ENCODE results near the gene ETV6.

ETV6 gene

GRCh38 chr12:11716794-11717518 is 67.5 kb downstream of the ETV6 start:
- Histone ChIP-seq H3K4me3 (ENCODE audit: low read length) (no peak overlapping the region), H3K27me3 (ENCODE audit: insufficient read depth, low read length, poor library complexity) (no peaks in the 10 kb centered on the region), H3K23ac (ENCODE audit: low read length) (no peak overlapping the region), H3K56ac (ENCODE audit: low read length) (no peak overlapping the region), H2AK5ac (ENCODE audit: low read length) (no peak overlapping the region), H3K27ac (ENCODE audit: low read depth, low read length) (no peak overlapping the region), H3K79me2 (ENCODE audit: control insufficient read depth, insufficient read depth, low read length) (no peaks in the 10 kb centered on the region), H3K9ac (ENCODE audit: low read length) (no peak overlapping the region), H3K36me3 (ENCODE audit: control insufficient read depth, insufficient read depth, low read length) (no peaks in the 10 kb centered on the region), H2BK5ac (ENCODE audit: low read length) (no peak overlapping the region), H3K79me1 (ENCODE audit: low read length) (no peaks in the 10 kb centered on the region), H3K18ac (ENCODE audit: low read length) (no peak overlapping the region), H3K4ac (ENCODE audit: low read depth, low read length) (no peak overlapping the region), H4K8ac (ENCODE audit: low read depth, low read length) (no peak overlapping the region), H2BK15ac (replicated peaks; ENCODE audit: low read depth) (no peak overlapping the region), H2BK120ac (ENCODE audit: low read depth, low read length) (no peak overlapping the region), H4K5ac (ENCODE audit: low read length) (no peak overlapping the region), H3K4me2 (ENCODE audit: low read length) (no peak overlapping the region), H3K4me1 (ENCODE audit: control insufficient read depth, low read depth, low read length) (peaks cover 12% of the 10 kb centered on the region)
- no CpG with 5 or more reads among the region's 8 CpGs for WGBS (ENCODE audit: extremely low coverage, insufficient coverage, low lambda C conversion rate)
- DNase-seq: no peak

GRCh38 chr12:11717519-11717961 is 68.1 kb downstream of the ETV6 start:
- Histone ChIP-seq H3K23ac (ENCODE audit: low read length) (no peak overlapping the region), H3K27ac (ENCODE audit: low read depth, low read length) (no peak overlapping the region), H2AK5ac (ENCODE audit: low read length) (no peak overlapping the region), H2BK120ac (ENCODE audit: low read depth, low read length) (no peak overlapping the region), H4K5ac (ENCODE audit: low read length) (no peak overlapping the region), H3K36me3 (ENCODE audit: control insufficient read depth, insufficient read depth, low read length) (no peaks in the 10 kb centered on the region), H3K27me3 (ENCODE audit: insufficient read depth, low read length, poor library complexity) (no peaks in the 10 kb centered on the region), H3K56ac (ENCODE audit: low read length) (peak overlapping the region; percentile 6), H3K18ac (ENCODE audit: low read length) (no peak overlapping the region), H3K79me2 (ENCODE audit: control insufficient read depth, insufficient read depth, low read length) (no peaks in the 10 kb centered on the region), H2BK15ac (replicated peaks; ENCODE audit: low read depth) (no peak overlapping the region), H3K4me2 (ENCODE audit: low read length) (no peak overlapping the region), H3K79me1 (ENCODE audit: low read length) (no peaks in the 10 kb centered on the region), H3K4me3 (ENCODE audit: low read length) (no peak overlapping the region), H3K9ac (ENCODE audit: low read length) (no peak overlapping the region), H3K4me1 (ENCODE audit: control insufficient read depth, low read depth, low read length) (peaks cover 15% of the 10 kb centered on the region), H2BK5ac (ENCODE audit: low read length) (no peak overlapping the region), H4K8ac (ENCODE audit: low read depth, low read length) (no peak overlapping the region), H3K4ac (ENCODE audit: low read depth, low read length) (no peak overlapping the region)
- DNase-seq: no peak
- WGBS (ENCODE audit: extremely low coverage, insufficient coverage, low lambda C conversion rate): no CpG with 5 or more reads among the region's 8 CpGs

- H4K8ac ChIP-seq (ENCODE audit: low read depth, low read length): no peak overlapping the region
- H3K27me3 ChIP-seq (ENCODE audit: insufficient read depth, low read length, poor library complexity): no peaks in the 10 kb centered on the region
- H3K36me3 ChIP-seq (ENCODE audit: control insufficient read depth, insufficient read depth, low read length): no peaks in the 10 kb centered on the region
- H3K23ac ChIP-seq (ENCODE audit: low read length): no peak overlapping the region
- peak overlapping the region; percentile 41 for H3K18ac ChIP-seq (ENCODE audit: low read length)
- no peak overlapping the region for H3K27ac ChIP-seq (ENCODE audit: low read depth, low read length)
- H4K5ac ChIP-seq (ENCODE audit: low read length): no peak overlapping the region
- H3K4me1 ChIP-seq (ENCODE audit: control insufficient read depth, low read depth, low read length): peaks cover 19% of the 10 kb centered on the region
- no peak overlapping the region for H3K56ac ChIP-seq (ENCODE audit: low read length)
- no peak overlapping the region for H2BK15ac ChIP-seq (replicated peaks; ENCODE audit: low read depth)
- no peaks in the 10 kb centered on the region for H3K79me2 ChIP-seq (ENCODE audit: control insufficient read depth, insufficient read depth, low read length)
- H2BK120ac ChIP-seq (ENCODE audit: low read depth, low read length): no peak overlapping the region
- DNase-seq: no peak
- H3K4me3 ChIP-seq (ENCODE audit: low read length): no peak overlapping the region
- H2AK5ac ChIP-seq (ENCODE audit: low read length): no peak overlapping the region
- H3K4ac ChIP-seq (ENCODE audit: low read depth, low read length): no peak overlapping the region
- no peak overlapping the region for H2BK5ac ChIP-seq (ENCODE audit: low read length)
- no peak overlapping the region for H3K4me2 ChIP-seq (ENCODE audit: low read length)
- no CpG with 5 or more reads among the region's 3 CpGs for WGBS (ENCODE audit: extremely low coverage, insufficient coverage, low lambda C conversion rate)
- no peaks in the 10 kb centered on the region for H3K79me1 ChIP-seq (ENCODE audit: low read length)
- no peak overlapping the region for H3K9ac ChIP-seq (ENCODE audit: low read length)
Measured at GRCh38 chr12:11718105-11718504, 68.6 kb downstream of the ETV6 start.

- H3K4me3 ChIP-seq (ENCODE audit: low read length): no peak overlapping the region
- no peak overlapping the region for H3K9ac ChIP-seq (ENCODE audit: low read length)
- H4K5ac ChIP-seq (ENCODE audit: low read length): no peak overlapping the region
- no peak overlapping the region for H2BK15ac ChIP-seq (replicated peaks; ENCODE audit: low read depth)
- no peak overlapping the region for H3K4me2 ChIP-seq (ENCODE audit: low read length)
- peaks cover 21% of the 10 kb centered on the region for H3K4me1 ChIP-seq (ENCODE audit: control insufficient read depth, low read depth, low read length)
- peak overlapping the region; percentile 41 for H2BK5ac ChIP-seq (ENCODE audit: low read length)
- peak overlapping the region; percentile 55 for H3K27ac ChIP-seq (ENCODE audit: low read depth, low read length)
- H3K56ac ChIP-seq (ENCODE audit: low read length): peak overlapping the region; percentile 58
- no peak overlapping the region for H3K4ac ChIP-seq (ENCODE audit: low read depth, low read length)
- no peaks in the 10 kb centered on the region for H3K27me3 ChIP-seq (ENCODE audit: insufficient read depth, low read length, poor library complexity)
- H3K36me3 ChIP-seq (ENCODE audit: control insufficient read depth, insufficient read depth, low read length): no peaks in the 10 kb centered on the region
- no peak overlapping the region for H4K8ac ChIP-seq (ENCODE audit: low read depth, low read length)
- no peak overlapping the region for H2BK120ac ChIP-seq (ENCODE audit: low read depth, low read length)
- no peak overlapping the region for H3K23ac ChIP-seq (ENCODE audit: low read length)
- no CpG with 5 or more reads among the region's 6 CpGs for WGBS (ENCODE audit: extremely low coverage, insufficient coverage, low lambda C conversion rate)
- H3K79me1 ChIP-seq (ENCODE audit: low read length): no peaks in the 10 kb centered on the region
- DNase-seq: peak; percentile 84
- H3K18ac ChIP-seq (ENCODE audit: low read length): no peak overlapping the region
- H2AK5ac ChIP-seq (ENCODE audit: low read length): no peak overlapping the region
- H3K79me2 ChIP-seq (ENCODE audit: control insufficient read depth, insufficient read depth, low read length): no peaks in the 10 kb centered on the region
Measured at GRCh38 chr12:11718768-11719253, 69.3 kb downstream of the ETV6 start.

- peak overlapping the region; percentile 58 for H3K56ac ChIP-seq (ENCODE audit: low read length)
- no peaks in the 10 kb centered on the region for H3K79me1 ChIP-seq (ENCODE audit: low read length)
- peak overlapping the region; percentile 40 for H2BK5ac ChIP-seq (ENCODE audit: low read length)
- H2AK5ac ChIP-seq (ENCODE audit: low read length): no peak overlapping the region
- H3K79me2 ChIP-seq (ENCODE audit: control insufficient read depth, insufficient read depth, low read length): no peaks in the 10 kb centered on the region
- no CpG with 5 or more reads among the region's 10 CpGs for WGBS (ENCODE audit: extremely low coverage, insufficient coverage, low lambda C conversion rate)
- no peak overlapping the region for H3K4ac ChIP-seq (ENCODE audit: low read depth, low read length)
- H3K27me3 ChIP-seq (ENCODE audit: insufficient read depth, low read length, poor library complexity): no peaks in the 10 kb centered on the region
- peak overlapping the region; percentile 66 for H3K18ac ChIP-seq (ENCODE audit: low read length)
- DNase-seq: peak; percentile 95
- no peaks in the 10 kb centered on the region for H3K36me3 ChIP-seq (ENCODE audit: control insufficient read depth, insufficient read depth, low read length)
- H4K8ac ChIP-seq (ENCODE audit: low read depth, low read length): no peak overlapping the region
- H3K9ac ChIP-seq (ENCODE audit: low read length): peak overlapping the region; percentile 36
- no peak overlapping the region for H2BK15ac ChIP-seq (replicated peaks; ENCODE audit: low read depth)
- H2BK120ac ChIP-seq (ENCODE audit: low read depth, low read length): peak overlapping the region; percentile 5
- no peak overlapping the region for H3K23ac ChIP-seq (ENCODE audit: low read length)
- H3K4me1 ChIP-seq (ENCODE audit: control insufficient read depth, low read depth, low read length): peaks cover 25% of the 10 kb centered on the region
- H3K27ac ChIP-seq (ENCODE audit: low read depth, low read length): peak overlapping the region; percentile 55
- no peak overlapping the region for H4K5ac ChIP-seq (ENCODE audit: low read length)
- H3K4me3 ChIP-seq (ENCODE audit: low read length): no peak overlapping the region
- H3K4me2 ChIP-seq (ENCODE audit: low read length): no peak overlapping the region
Measured at GRCh38 chr12:11719678-11720099, 70.2 kb downstream of the ETV6 start.

All from mesendoderm (in vitro differentiated cells).